Left colon (tissue), 2 donors: ENCODE data around the gene TENM3. TPM values are rescaled to one million over a fixed set of nuclear protein-coding genes. Genes with fewer than 3 reads are reported as not detected.

Source experiments
- ATAC-seq: fragments of 200-7000 bp; cut with Tn5 transposase; one replicate; pipeline ENCODE4 v1.9.1; 2020; ENCODE audit warnings: mild to moderate bottlenecking, moderate library complexity
- DNase-seq, 2 donors: peaks; one replicate each; pipeline ENCODE4 v3.0.0-alpha.2; 2020
- intact Hi-C, 2 donors: fragments of 100-400 bp; cut with DNase I in 1 of 2; cut with micrococcal nuclease in 1 of 2; formaldehyde crosslinking; loops; one replicate each; pipeline versions ENCODE4 v1.11.2 to v1.14.0; 2022; cut with DNase I, micrococcal nuclease
- total RNA-seq, 2 donors: library from RNA; stranded (reverse); fragmentation: NEBNext Ultra II Directional; extraction: Animal tissue kit (Norgen Biotek cat#: 25700); gene quantifications; one replicate each; pipeline ENCODE4 v1.2.1, GENCODE V29; 2021
- donor health status: DM: no; HTN: no; CAD: no.
- donor health status: DM: yes; HTN: yes; CAD: no.

TENM3 gene
- total RNA-seq, 2 donors from 2014 or later: 0.18 to 2.2 TPM

- ATAC-seq (no peak), DNase-seq (no peak)
- intact Hi-C loops: no loop called here
Measured at GRCh38 chr4:182711211-182711610, 468.0 kb downstream of the TENM3 start.

- DNase-seq: no peak
- intact Hi-C loops: no loop called here
- no peak for ATAC-seq
Measured at GRCh38 chr4:182715548-182715947, 472.3 kb downstream of the TENM3 start.

GRCh38 chr4:182716192-182716591, 473.0 kb downstream of the TENM3 start:
- no peak for ATAC-seq

GRCh38 chr4:182717788-182718583, 474.8 kb downstream of the TENM3 start:
- no peak for ATAC-seq
- intact Hi-C loops: no loop called here
- DNase-seq: no peak

More at GRCh38 chr4:182716192-182716591, 473.0 kb downstream of the TENM3 start:
- intact Hi-C loops: no loop called here
- DNase-seq: no peak

GRCh38 chr4:182724414-182724813, 481.2 kb downstream of the TENM3 start:
- DNase-seq (no peak), ATAC-seq (peak; percentile 78)
- intact Hi-C loops: no loop called here

- intact Hi-C loops: no loop called here
- DNase-seq: no peak
- ATAC-seq: no peak
Measured at GRCh38 chr4:182729516-182729915, 486.3 kb downstream of the TENM3 start.

- intact Hi-C loops: no loop called here
- ATAC-seq: no peak
- DNase-seq: no peak
Measured at GRCh38 chr4:182730791-182731190, 487.6 kb downstream of the TENM3 start.

GRCh38 chr4:182736207-182736606, 493.0 kb downstream of the TENM3 start:
- ATAC-seq: no peak
- DNase-seq: no peak
- intact Hi-C loops: no loop called here

GRCh38 chr4:182738283-182739047, 495.3 kb downstream of the TENM3 start:
- no peak for ATAC-seq
- intact Hi-C loops: no loop called here
- no peak for DNase-seq

GRCh38 chr4:182740256-182740655, 497.1 kb downstream of the TENM3 start:
- no peak for ATAC-seq
- intact Hi-C loops: no loop called here

GRCh38 chr4:182741054-182741453, 497.9 kb downstream of the TENM3 start:
- ATAC-seq (no peak), DNase-seq (no peak)
- intact Hi-C loops: no loop called here

More at GRCh38 chr4:182740256-182740655, 497.1 kb downstream of the TENM3 start:
- no peak for DNase-seq

GRCh38 chr4:182741914-182742313, 498.7 kb downstream of the TENM3 start:
- peak; percentile 58 for ATAC-seq

GRCh38 chr4:182743815-182744214, 500.6 kb downstream of the TENM3 start:
- ATAC-seq: no peak
- intact Hi-C loops: no loop called here

More at GRCh38 chr4:182741914-182742313, 498.7 kb downstream of the TENM3 start:
- intact Hi-C loops: no loop called here
- no peak for DNase-seq

GRCh38 chr4:182745237-182745636, 502.0 kb downstream of the TENM3 start:
- DNase-seq: no peak
- no peak for ATAC-seq
- intact Hi-C loops: no loop called here

More at GRCh38 chr4:182743815-182744214, 500.6 kb downstream of the TENM3 start:
- DNase-seq: no peak

GRCh38 chr4:182746876-182747275, 503.7 kb downstream of the TENM3 start:
- intact Hi-C loops: no loop called here
- ATAC-seq: no peak
- no peak for DNase-seq

- no peak for DNase-seq
- no peak for ATAC-seq
- intact Hi-C loops: no loop called here
Measured at GRCh38 chr4:182748283-182748682, 505.1 kb downstream of the TENM3 start.

GRCh38 chr4:182748949-182749348, 505.7 kb downstream of the TENM3 start:
- ATAC-seq (no peak), DNase-seq (no peak)
- intact Hi-C loops: no loop called here

GRCh38 chr4:182749667-182750167, 506.5 kb downstream of the TENM3 start:
- intact Hi-C loops: no loop called here
- no peak for DNase-seq
- no peak for ATAC-seq

- intact Hi-C loops: no loop called here
- ATAC-seq: no peak
- no peak for DNase-seq
Measured at GRCh38 chr4:182752158-182752910, 509.1 kb downstream of the TENM3 start.
